Measurements from ENCODE around the gene NDUFS6.

NDUFS6 gene

DNA sequence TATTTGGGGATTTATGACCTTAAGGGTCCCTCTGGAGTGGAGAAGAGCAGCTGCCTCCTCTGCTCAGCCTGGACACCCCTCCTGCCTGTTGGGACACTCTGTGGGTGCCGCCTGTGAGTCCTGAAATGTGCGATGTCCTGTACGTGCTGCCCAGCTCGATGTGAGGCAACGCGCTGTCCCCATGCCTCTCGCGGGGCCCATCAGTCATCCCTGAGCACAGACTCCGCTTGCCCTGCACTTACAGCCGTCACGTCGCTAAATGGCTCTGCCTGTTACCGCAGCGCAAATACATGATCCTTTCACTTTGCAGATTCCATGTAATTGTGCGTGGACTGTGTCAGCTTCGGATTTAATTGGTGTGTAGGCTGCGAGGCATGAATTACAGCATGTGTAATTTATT is 54.4 kb downstream of the NDUFS6 start:
- Histone ChIP-seq H2BK15ac (replicated peaks; ENCODE audit: low read depth) (no peak overlapping the region), H2BK120ac (ENCODE audit: low read depth, low read length) (no peak overlapping the region), H3K4me2 (ENCODE audit: low read length) (no peak overlapping the region), H3K23ac (ENCODE audit: low read length) (no peak overlapping the region), H3K27ac (ENCODE audit: low read depth, low read length) (no peak overlapping the region), H3K36me3 (ENCODE audit: control insufficient read depth, insufficient read depth, low read length) (no peaks in the 10 kb centered on the region), H2BK5ac (ENCODE audit: low read length) (no peak overlapping the region), H3K56ac (ENCODE audit: low read length) (no peak overlapping the region), H4K8ac (ENCODE audit: low read depth, low read length) (no peak overlapping the region), H3K18ac (ENCODE audit: low read length) (no peak overlapping the region), H3K79me1 (ENCODE audit: low read length) (no peaks in the 10 kb centered on the region), H4K5ac (ENCODE audit: low read length) (no peak overlapping the region), H3K4ac (ENCODE audit: low read depth, low read length) (no peak overlapping the region), H2AK5ac (ENCODE audit: low read length) (no peak overlapping the region), H3K4me1 (ENCODE audit: control insufficient read depth, low read depth, low read length) (no peaks in the 10 kb centered on the region), H3K27me3 (ENCODE audit: insufficient read depth, low read length, poor library complexity) (peaks cover 9% of the 10 kb centered on the region), H3K9ac (ENCODE audit: low read length) (no peak overlapping the region), H3K4me3 (ENCODE audit: low read length) (no peak overlapping the region), H3K79me2 (ENCODE audit: control insufficient read depth, insufficient read depth, low read length) (no peaks in the 10 kb centered on the region)
- no peak for DNase-seq
- no CpG with 5 or more reads among the region's 17 CpGs for WGBS (ENCODE audit: extremely low coverage, insufficient coverage, low lambda C conversion rate)

DNA sequence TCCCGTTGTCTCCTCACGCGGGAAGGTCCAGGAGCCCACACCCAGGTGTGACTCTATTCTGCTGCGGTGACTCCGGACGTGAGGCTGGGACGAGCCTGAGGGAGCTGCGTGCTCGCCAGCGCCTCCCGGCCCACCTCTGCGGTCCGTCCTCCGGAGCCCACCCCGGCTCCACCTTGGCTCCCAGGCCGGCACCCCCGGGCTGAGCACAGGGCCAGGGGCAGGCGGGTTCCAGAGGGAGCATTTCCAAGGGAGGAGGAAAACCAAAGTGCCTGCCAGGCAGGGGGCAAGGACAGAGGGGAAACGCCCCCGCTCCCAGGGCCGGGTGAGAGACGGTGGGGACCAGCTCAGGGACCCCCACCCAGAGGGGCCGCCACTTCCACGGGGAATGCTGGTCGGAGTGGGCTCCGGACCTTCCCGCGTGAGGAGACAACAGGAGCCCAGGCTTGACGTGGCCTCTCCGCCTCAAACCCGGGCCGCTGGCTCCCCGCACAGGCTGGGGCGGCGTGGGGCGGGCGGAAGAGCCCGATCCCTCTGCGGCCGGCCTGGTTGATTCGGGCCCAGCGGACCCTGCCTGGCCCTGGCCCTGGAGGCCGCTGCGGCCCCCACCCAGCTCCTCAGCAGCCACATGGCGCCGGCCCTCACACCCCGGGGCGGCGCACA is 55.5 kb downstream of the NDUFS6 start:
- Histone ChIP-seq H3K36me3 (ENCODE audit: control insufficient read depth, insufficient read depth, low read length) (no peaks in the 10 kb centered on the region), H4K5ac (ENCODE audit: low read length) (no peak overlapping the region), H3K9ac (ENCODE audit: low read length) (no peak overlapping the region), H4K8ac (ENCODE audit: low read depth, low read length) (no peak overlapping the region), H2BK120ac (ENCODE audit: low read depth, low read length) (no peak overlapping the region), H3K18ac (ENCODE audit: low read length) (no peak overlapping the region), H2AK5ac (ENCODE audit: low read length) (no peak overlapping the region), H3K4me2 (ENCODE audit: low read length) (no peak overlapping the region), H3K27ac (ENCODE audit: low read depth, low read length) (no peak overlapping the region), H3K4me1 (ENCODE audit: control insufficient read depth, low read depth, low read length) (no peaks in the 10 kb centered on the region), H3K79me2 (ENCODE audit: control insufficient read depth, insufficient read depth, low read length) (no peaks in the 10 kb centered on the region), H3K4me3 (ENCODE audit: low read length) (no peak overlapping the region), H3K4ac (ENCODE audit: low read depth, low read length) (no peak overlapping the region), H3K23ac (ENCODE audit: low read length) (no peak overlapping the region), H2BK5ac (ENCODE audit: low read length) (no peak overlapping the region), H2BK15ac (replicated peaks; ENCODE audit: low read depth) (no peak overlapping the region), H3K27me3 (ENCODE audit: insufficient read depth, low read length, poor library complexity) (peaks cover 4% of the 10 kb centered on the region), H3K79me1 (ENCODE audit: low read length) (no peaks in the 10 kb centered on the region), H3K56ac (ENCODE audit: low read length) (no peak overlapping the region)
- no peak for DNase-seq
- WGBS (ENCODE audit: extremely low coverage, insufficient coverage, low lambda C conversion rate) = no CpG with 5 or more reads among the region's 49 CpGs

DNA sequence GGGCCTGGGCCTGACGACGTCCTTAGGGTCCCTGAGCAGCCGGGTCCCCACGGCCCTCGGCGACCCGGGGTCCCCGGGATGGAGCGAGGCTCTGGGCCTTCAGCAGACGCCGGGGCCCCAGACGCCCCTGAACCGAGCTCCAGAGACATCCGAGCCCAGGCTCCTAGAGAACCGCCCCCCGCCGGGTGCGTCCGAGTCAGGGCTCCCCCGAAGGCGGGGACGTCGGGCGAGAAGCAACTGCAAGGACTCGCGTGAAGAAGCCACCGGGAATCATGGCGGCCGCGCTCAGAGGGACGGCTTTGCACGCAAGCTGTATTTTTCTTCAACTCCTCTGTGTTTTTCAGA is 56.0 kb downstream of the NDUFS6 start:
- H3K27me3 ChIP-seq (ENCODE audit: insufficient read depth, low read length, poor library complexity) = peaks cover 2% of the 10 kb centered on the region
- no peak for DNase-seq
- no peak overlapping the region for H3K9ac ChIP-seq (ENCODE audit: low read length)
- no peak overlapping the region for H3K23ac ChIP-seq (ENCODE audit: low read length)
- no peak overlapping the region for H3K18ac ChIP-seq (ENCODE audit: low read length)
- no peak overlapping the region for H4K5ac ChIP-seq (ENCODE audit: low read length)
- H3K4me1 ChIP-seq (ENCODE audit: control insufficient read depth, low read depth, low read length) = no peaks in the 10 kb centered on the region
- no peak overlapping the region for H3K56ac ChIP-seq (ENCODE audit: low read length)
- no peak overlapping the region for H2BK5ac ChIP-seq (ENCODE audit: low read length)
- no peaks in the 10 kb centered on the region for H3K36me3 ChIP-seq (ENCODE audit: control insufficient read depth, insufficient read depth, low read length)
- H2AK5ac ChIP-seq (ENCODE audit: low read length) = no peak overlapping the region
- no peak overlapping the region for H2BK15ac ChIP-seq (replicated peaks; ENCODE audit: low read depth)
- no peak overlapping the region for H3K4ac ChIP-seq (ENCODE audit: low read depth, low read length)
- no peak overlapping the region for H4K8ac ChIP-seq (ENCODE audit: low read depth, low read length)
- WGBS (ENCODE audit: extremely low coverage, insufficient coverage, low lambda C conversion rate) = no CpG with 5 or more reads among the region's 32 CpGs
- no peak overlapping the region for H3K27ac ChIP-seq (ENCODE audit: low read depth, low read length)
- no peaks in the 10 kb centered on the region for H3K79me2 ChIP-seq (ENCODE audit: control insufficient read depth, insufficient read depth, low read length)
- H3K79me1 ChIP-seq (ENCODE audit: low read length) = no peaks in the 10 kb centered on the region
- H2BK120ac ChIP-seq (ENCODE audit: low read depth, low read length) = no peak overlapping the region
- no peak overlapping the region for H3K4me3 ChIP-seq (ENCODE audit: low read length)
- H3K4me2 ChIP-seq (ENCODE audit: low read length) = no peak overlapping the region

DNA sequence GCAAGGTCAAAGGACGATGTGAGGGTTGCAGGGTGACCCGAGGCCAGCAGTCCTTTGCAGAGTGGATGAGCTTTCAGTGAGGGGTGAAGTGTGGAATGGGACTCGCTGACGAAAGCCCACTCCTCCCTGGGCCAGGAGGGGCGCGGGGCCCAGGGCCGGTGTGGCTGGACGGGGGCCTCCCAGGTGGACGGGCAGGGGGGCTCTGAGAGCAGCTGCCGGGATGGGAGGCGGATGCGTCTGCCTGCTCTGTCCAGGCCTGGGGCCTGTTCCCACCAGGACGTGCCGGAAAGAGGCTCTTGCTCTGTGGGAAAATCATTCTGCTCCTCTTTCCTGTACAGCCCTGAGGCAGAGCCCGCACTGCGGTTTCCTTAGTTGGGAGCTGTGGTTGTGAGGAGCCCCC is 57.2 kb downstream of the NDUFS6 start:
- no peak overlapping the region for H2BK120ac ChIP-seq (ENCODE audit: low read depth, low read length)
- H3K23ac ChIP-seq (ENCODE audit: low read length) = no peak overlapping the region
- no peaks in the 10 kb centered on the region for H3K4me1 ChIP-seq (ENCODE audit: control insufficient read depth, low read depth, low read length)
- H3K56ac ChIP-seq (ENCODE audit: low read length) = no peak overlapping the region
- H4K8ac ChIP-seq (ENCODE audit: low read depth, low read length) = no peak overlapping the region
- H3K4me3 ChIP-seq (ENCODE audit: low read length) = no peak overlapping the region
- H2AK5ac ChIP-seq (ENCODE audit: low read length) = no peak overlapping the region
- H3K4me2 ChIP-seq (ENCODE audit: low read length) = no peak overlapping the region
- H2BK15ac ChIP-seq (replicated peaks; ENCODE audit: low read depth) = no peak overlapping the region
- no CpG with 5 or more reads among the region's 16 CpGs for WGBS (ENCODE audit: extremely low coverage, insufficient coverage, low lambda C conversion rate)
- no peaks in the 10 kb centered on the region for H3K27me3 ChIP-seq (ENCODE audit: insufficient read depth, low read length, poor library complexity)
- no peak overlapping the region for H4K5ac ChIP-seq (ENCODE audit: low read length)
- H3K9ac ChIP-seq (ENCODE audit: low read length) = no peak overlapping the region
- H2BK5ac ChIP-seq (ENCODE audit: low read length) = no peak overlapping the region
- DNase-seq = no peak
- H3K79me2 ChIP-seq (ENCODE audit: control insufficient read depth, insufficient read depth, low read length) = no peaks in the 10 kb centered on the region
- no peaks in the 10 kb centered on the region for H3K36me3 ChIP-seq (ENCODE audit: control insufficient read depth, insufficient read depth, low read length)
- no peak overlapping the region for H3K18ac ChIP-seq (ENCODE audit: low read length)
- H3K4ac ChIP-seq (ENCODE audit: low read depth, low read length) = no peak overlapping the region
- H3K27ac ChIP-seq (ENCODE audit: low read depth, low read length) = no peak overlapping the region
- no peaks in the 10 kb centered on the region for H3K79me1 ChIP-seq (ENCODE audit: low read length)

DNA sequence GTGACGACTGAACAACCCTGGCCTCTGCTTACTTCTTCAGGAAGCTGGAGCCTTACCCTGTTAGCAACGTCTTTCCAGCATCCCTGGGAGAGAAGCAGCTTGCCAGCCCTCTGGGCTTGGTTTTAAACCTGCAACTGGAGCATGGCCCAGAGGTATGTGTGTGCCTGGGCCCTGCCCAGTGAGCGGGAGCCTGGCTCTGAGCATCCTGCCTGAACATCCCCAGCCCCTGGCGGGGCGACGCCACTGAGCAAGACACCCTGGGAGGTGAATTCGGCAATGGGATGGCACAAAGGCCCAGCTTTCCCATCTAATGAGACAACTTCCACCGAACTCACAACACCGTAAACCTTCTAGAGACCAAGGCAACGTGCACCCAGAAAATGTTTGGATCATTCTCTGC is 57.9 kb downstream of the NDUFS6 start:
- H3K36me3 ChIP-seq (ENCODE audit: control insufficient read depth, insufficient read depth, low read length) = no peaks in the 10 kb centered on the region
- H4K8ac ChIP-seq (ENCODE audit: low read depth, low read length) = no peak overlapping the region
- no peaks in the 10 kb centered on the region for H3K27me3 ChIP-seq (ENCODE audit: insufficient read depth, low read length, poor library complexity)
- H3K9ac ChIP-seq (ENCODE audit: low read length) = no peak overlapping the region
- H3K4me3 ChIP-seq (ENCODE audit: low read length) = no peak overlapping the region
- H3K56ac ChIP-seq (ENCODE audit: low read length) = no peak overlapping the region
- H3K79me1 ChIP-seq (ENCODE audit: low read length) = no peaks in the 10 kb centered on the region
- H2AK5ac ChIP-seq (ENCODE audit: low read length) = no peak overlapping the region
- H4K5ac ChIP-seq (ENCODE audit: low read length) = no peak overlapping the region
- no CpG with 5 or more reads among the region's 10 CpGs for WGBS (ENCODE audit: extremely low coverage, insufficient coverage, low lambda C conversion rate)
- no peak overlapping the region for H3K18ac ChIP-seq (ENCODE audit: low read length)
- no peaks in the 10 kb centered on the region for H3K4me1 ChIP-seq (ENCODE audit: control insufficient read depth, low read depth, low read length)
- no peak overlapping the region for H2BK15ac ChIP-seq (replicated peaks; ENCODE audit: low read depth)
- H2BK5ac ChIP-seq (ENCODE audit: low read length) = no peak overlapping the region
- no peak overlapping the region for H3K27ac ChIP-seq (ENCODE audit: low read depth, low read length)
- H3K79me2 ChIP-seq (ENCODE audit: control insufficient read depth, insufficient read depth, low read length) = no peaks in the 10 kb centered on the region
- no peak overlapping the region for H2BK120ac ChIP-seq (ENCODE audit: low read depth, low read length)
- no peak for DNase-seq
- no peak overlapping the region for H3K4me2 ChIP-seq (ENCODE audit: low read length)
- H3K23ac ChIP-seq (ENCODE audit: low read length) = no peak overlapping the region
- no peak overlapping the region for H3K4ac ChIP-seq (ENCODE audit: low read depth, low read length)

DNA sequence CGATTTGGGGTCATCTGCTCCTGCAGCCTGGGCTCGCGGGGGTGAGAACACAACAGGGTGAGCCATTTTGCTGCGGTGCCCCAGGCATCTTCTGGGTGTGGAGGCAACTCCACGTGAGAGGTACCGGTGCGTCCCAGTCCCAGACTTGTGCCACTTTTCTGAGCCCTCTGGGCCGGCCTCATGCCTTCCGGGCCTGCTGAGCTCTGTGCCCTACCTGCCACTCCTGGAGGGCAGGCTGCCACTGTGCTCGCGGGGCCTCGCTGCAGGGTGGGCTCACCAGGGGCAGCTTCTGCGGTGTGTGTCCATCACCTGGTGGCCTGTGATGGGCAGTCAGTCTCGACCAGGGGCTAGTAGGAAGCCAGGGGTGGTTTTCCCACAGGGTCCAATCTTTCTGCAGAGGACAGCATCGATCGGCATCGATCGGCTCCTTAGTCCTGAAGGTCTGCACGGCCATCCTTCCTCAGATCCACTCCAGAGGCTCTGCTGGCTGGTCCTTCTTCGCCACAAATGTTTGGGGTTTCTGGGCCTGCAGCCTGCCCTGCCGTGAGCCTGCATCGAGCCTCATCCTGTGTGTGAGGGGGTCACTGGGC is 58.9 kb downstream of the NDUFS6 start:
- no peak for DNase-seq
- H2BK15ac ChIP-seq (replicated peaks; ENCODE audit: low read depth) = no peak overlapping the region
- no peak overlapping the region for H4K5ac ChIP-seq (ENCODE audit: low read length)
- H3K9ac ChIP-seq (ENCODE audit: low read length) = no peak overlapping the region
- no peaks in the 10 kb centered on the region for H3K27me3 ChIP-seq (ENCODE audit: insufficient read depth, low read length, poor library complexity)
- H3K79me2 ChIP-seq (ENCODE audit: control insufficient read depth, insufficient read depth, low read length) = no peaks in the 10 kb centered on the region
- WGBS (ENCODE audit: extremely low coverage, insufficient coverage, low lambda C conversion rate) = no CpG with 5 or more reads among the region's 22 CpGs
- no peak overlapping the region for H2BK120ac ChIP-seq (ENCODE audit: low read depth, low read length)
- no peak overlapping the region for H3K27ac ChIP-seq (ENCODE audit: low read depth, low read length)
- no peak overlapping the region for H3K18ac ChIP-seq (ENCODE audit: low read length)
- H3K4me3 ChIP-seq (ENCODE audit: low read length) = no peak overlapping the region
- H2AK5ac ChIP-seq (ENCODE audit: low read length) = no peak overlapping the region
- no peak overlapping the region for H4K8ac ChIP-seq (ENCODE audit: low read depth, low read length)
- H3K4me2 ChIP-seq (ENCODE audit: low read length) = no peak overlapping the region
- no peak overlapping the region for H3K56ac ChIP-seq (ENCODE audit: low read length)
- H3K79me1 ChIP-seq (ENCODE audit: low read length) = no peaks in the 10 kb centered on the region
- no peak overlapping the region for H2BK5ac ChIP-seq (ENCODE audit: low read length)
- no peaks in the 10 kb centered on the region for H3K4me1 ChIP-seq (ENCODE audit: control insufficient read depth, low read depth, low read length)
- H3K36me3 ChIP-seq (ENCODE audit: control insufficient read depth, insufficient read depth, low read length) = no peaks in the 10 kb centered on the region
- H3K23ac ChIP-seq (ENCODE audit: low read length) = no peak overlapping the region
- no peak overlapping the region for H3K4ac ChIP-seq (ENCODE audit: low read depth, low read length)

All from mesendoderm (in vitro differentiated cells).